ENCODE results near the gene POLR1H.
"Not testable (repeated sequence)": the region's sequence is repeated elsewhere in the genome, so short reads cannot be mapped to it uniquely, and the experiment has no call there.

GRCh38 chr6:30022712-30023111, 38.4 kb upstream of the POLR1H start:
- not testable (repeated sequence) for TF ChIP-seq CTCF, POLR2A, POLR2AphosphoS5 (IDR thresholded peaks at IDR 0.05)
